Panc1 (cell line): ENCODE results near the gene NDUFC2. TPM values are rescaled to one million over a fixed set of nuclear protein-coding genes. Genes with fewer than 3 reads are reported as not detected.

Experiments used
- ATAC-seq: fragments of 200-7000 bp; cut with Tn5 transposase; 2 replicates; pipeline ENCODE4 v1.9.1; 2020; ENCODE audit warnings: mild to moderate bottlenecking, moderate library complexity
- BruUV-seq: library from RNA; stranded (reverse); fragments of 400-500 nt; replicated peaks from 2 replicates; lab custom pipeline; 2021; lab: Mats Ljungman, UMichigan
- CTCF ChIA-PET: fragments of 300-600 bp; sonication (Branson Sonifier 250); formaldehyde crosslinking; loops from one replicate; lab custom pipeline; 2022; ENCODE audit warnings: antibody characterized with exemption; lab: Charles Lee
- POLR2A ChIA-PET: fragments of 300-600 bp; sonication (Branson Sonifier 250); formaldehyde crosslinking; loops from one replicate; lab custom pipeline; 2022; ENCODE audit warnings: antibody characterized with exemption; lab: Charles Lee
- DNase-seq: peaks from one replicate; pipeline ENCODE4 v3.0.0-alpha.2; 2010; ENCODE audit warnings: low read depth, low spot score
- H3K27ac ChIP-seq: 2 replicates; pipeline ENCODE4 v1.5.1; 2011; ENCODE audit warnings: mild to moderate bottlenecking, low read length, inconsistent platforms
- H3K27me3 ChIP-seq: fragments of 200-500 bp; sonication (Bioruptor generic); 2 replicates; pipeline ENCODE4 v1.6.0; 2014; ENCODE audit warnings: low read length, inconsistent platforms; ENCODE audit not compliant: control insufficient read depth, insufficient read depth
- H3K36me3 ChIP-seq: fragments of 200-500 bp; sonication (Bioruptor generic); 2 replicates; pipeline ENCODE4 v1.5.1; 2014; ENCODE audit warnings: inconsistent platforms, mild to moderate bottlenecking, low read length, moderate library complexity; ENCODE audit not compliant: control insufficient read depth, insufficient read depth
- H3K4me1 ChIP-seq: 2 replicates; pipeline ENCODE4 v1.5.1; 2011; ENCODE audit warnings: inconsistent platforms, mild to moderate bottlenecking, low read length, moderate library complexity; ENCODE audit not compliant: control insufficient read depth, insufficient read depth
- H3K4me3 ChIP-seq, 2 experiments: 2 replicates each; pipeline ENCODE4 v1.5.1; 2011 to 2012; ENCODE audit warnings: low read depth in 2 of 2, low read length in 2 of 2, mild to moderate bottlenecking in 2 of 2, inconsistent platforms in 1 of 2, moderate library complexity in 1 of 2
- H3K9me3 ChIP-seq: fragments of 200-500 bp; sonication (Bioruptor generic); 2 replicates; pipeline ENCODE4 v1.5.1; 2014; ENCODE audit warnings: low read depth, mild to moderate bottlenecking, inconsistent platforms, low read length, moderate library complexity; ENCODE audit not compliant: control insufficient read depth, insufficient read depth
- CTCF ChIP-seq: fragments of 450-650 bp; IDR thresholded peaks from 2 replicates; pipeline ENCODE4 v1.5.1; 2017; ENCODE audit warnings: mild to moderate bottlenecking
- POLR2AphosphoS5 ChIP-seq: IDR thresholded peaks from 2 replicates; pipeline ENCODE4 v1.6.1; 2012; ENCODE audit warnings: mild to moderate bottlenecking, low read depth, low read length, moderate library complexity
- REST ChIP-seq, 2 experiments: IDR thresholded peaks; 2 replicates each; pipeline ENCODE4 v1.6.1; 2011 to 2012; ENCODE audit warnings: low read depth in 2 of 2, control low read depth in 1 of 2, low read length in 1 of 2, mild to moderate bottlenecking in 1 of 2, moderate library complexity in 1 of 2; ENCODE audit not compliant: insufficient read depth in 1 of 2
- SIN3A ChIP-seq: IDR thresholded peaks from 2 replicates; pipeline ENCODE4 v1.6.1; 2012; ENCODE audit warnings: low read depth, mild to moderate bottlenecking, low read length, moderate library complexity, borderline replicate concordance; ENCODE audit not compliant: insufficient read depth
- TCF7L2 ChIP-seq: IDR thresholded peaks from 2 replicates; pipeline ENCODE4 v1.6.1; 2011; ENCODE audit warnings: mild to moderate bottlenecking, low read depth, low read length, inconsistent platforms
- in situ Hi-C: cut with HindIII; loops from 2 replicates; pipeline ENCODE4 v1.10.0; 2016; ENCODE audit warnings: low sequenced_read_pairs, low pct_unique_long_range_greater_than_20kb
- intact Hi-C: fragments of 100-400 bp; cut with micrococcal nuclease; formaldehyde crosslinking; loops from one replicate; pipeline ENCODE4 v1.10.0; 2022; ENCODE audit not compliant: unreplicated experiment
- total RNA-seq: library from RNA; stranded (reverse); gene quantifications from one replicate; pipeline ENCODE4 v1.2.1, GENCODE V29; 2021; ENCODE audit not compliant: unreplicated experiment

Gene NDUFC2
- total RNA-seq, 1 experiment from 2014 or later, result 308 TPM

DNA sequence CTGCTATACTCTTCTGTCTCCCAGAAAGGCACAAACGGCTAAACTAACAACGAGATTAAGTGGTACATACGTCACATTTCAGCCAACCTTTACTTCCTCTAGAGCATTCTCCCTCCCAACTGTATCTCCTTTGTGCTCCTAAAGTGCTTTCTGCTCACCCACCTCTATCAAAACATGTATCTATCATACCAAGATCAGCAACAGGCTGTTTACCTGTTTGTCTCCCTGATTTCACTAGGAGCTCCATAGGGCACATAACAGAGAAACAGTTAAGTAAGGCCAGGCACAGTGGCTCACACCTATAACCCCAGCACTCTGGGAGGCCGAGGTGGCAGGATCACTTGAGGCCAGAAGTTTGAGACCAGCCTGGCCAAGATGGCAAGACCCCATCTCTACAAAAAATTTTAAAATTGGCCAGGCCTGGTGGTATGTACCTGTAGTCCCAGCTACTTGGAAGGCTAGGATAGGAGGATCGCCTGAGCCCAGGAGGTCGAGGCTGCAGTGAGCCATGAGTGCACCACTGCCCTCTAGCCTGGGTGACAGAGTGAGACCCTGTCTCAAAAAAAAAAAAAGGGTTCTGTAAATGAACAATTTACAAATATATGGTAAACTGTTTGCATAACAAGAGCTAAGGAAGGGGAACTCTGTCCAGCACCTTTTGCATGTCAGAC is 2.8 kb downstream of the NDUFC2 start:
- H3K4me3 ChIP-seq, result no peak overlapping the region
- no peak for ATAC-seq
- DNase-seq, result no peak
- H3K27ac ChIP-seq, result no peak overlapping the region
- intact Hi-C loops, result no loop called here
- no peak for TF ChIP-seq POLR2AphosphoS5
- TF ChIP-seq SIN3A, result no peak
- no peak for TF ChIP-seq REST (IDR thresholded peaks at IDR 0.05; ENCODE audit: insufficient read depth in 1 of 2, low read depth in 2 of 2, low read length in 1 of 2)
- no peak for TF ChIP-seq TCF7L2
- TF ChIP-seq CTCF, result no peak
- no TSS peak for BruUV-seq
- CTCF ChIA-PET, result no interaction called here
- POLR2A ChIA-PET, result interaction anchor here (0.5 to 0.6 kb wide), 2 partner anchors 12 to 36 kb away, joined by 3 to 9 read pairs; no protein-coding TSS in a partner anchor
- no peaks in the 10 kb centered on the region; the same call in 1 of the 2 replicates for H3K36me3 ChIP-seq
- no peaks in the 10 kb centered on the region for H3K27me3 ChIP-seq
- in situ Hi-C loops, result no loop called here
- H3K4me1 ChIP-seq, result peaks cover 22% of the 10 kb centered on the region
- H3K9me3 ChIP-seq, result no peaks in the 10 kb centered on the region

GRCh38 chr11:78074756-78075155 is 4.9 kb downstream of the NDUFC2 start:
- TF ChIP-seq SIN3A (no peak), CTCF (no peak), REST (IDR thresholded peaks at IDR 0.05; ENCODE audit: insufficient read depth in 1 of 2, low read depth in 2 of 2, low read length in 1 of 2) (no peak), POLR2AphosphoS5 (no peak), TCF7L2 (no peak)
- no peaks in the 10 kb centered on the region for H3K27me3 ChIP-seq
- peaks cover 16% of the 10 kb centered on the region for H3K4me1 ChIP-seq
- no peaks in the 10 kb centered on the region for H3K9me3 ChIP-seq
- H3K27ac ChIP-seq, result no peak overlapping the region
- DNase-seq, result no peak
- CTCF ChIA-PET, result no interaction called here
- BruUV-seq, result no TSS peak
- in situ Hi-C loops, result no loop called here
- ATAC-seq, result no peak
- POLR2A ChIA-PET, result no interaction called here
- H3K4me3 ChIP-seq, result no peak overlapping the region
- intact Hi-C loops, result no loop called here
- peaks cover under 1% of the 10 kb centered on the region for H3K36me3 ChIP-seq
